ENCODE data around the gene LDB2.

GRCh38 chr4:16809064-16809463 is 89.4 kb downstream of the LDB2 start:
- TF ChIP-seq, protein P1, sequence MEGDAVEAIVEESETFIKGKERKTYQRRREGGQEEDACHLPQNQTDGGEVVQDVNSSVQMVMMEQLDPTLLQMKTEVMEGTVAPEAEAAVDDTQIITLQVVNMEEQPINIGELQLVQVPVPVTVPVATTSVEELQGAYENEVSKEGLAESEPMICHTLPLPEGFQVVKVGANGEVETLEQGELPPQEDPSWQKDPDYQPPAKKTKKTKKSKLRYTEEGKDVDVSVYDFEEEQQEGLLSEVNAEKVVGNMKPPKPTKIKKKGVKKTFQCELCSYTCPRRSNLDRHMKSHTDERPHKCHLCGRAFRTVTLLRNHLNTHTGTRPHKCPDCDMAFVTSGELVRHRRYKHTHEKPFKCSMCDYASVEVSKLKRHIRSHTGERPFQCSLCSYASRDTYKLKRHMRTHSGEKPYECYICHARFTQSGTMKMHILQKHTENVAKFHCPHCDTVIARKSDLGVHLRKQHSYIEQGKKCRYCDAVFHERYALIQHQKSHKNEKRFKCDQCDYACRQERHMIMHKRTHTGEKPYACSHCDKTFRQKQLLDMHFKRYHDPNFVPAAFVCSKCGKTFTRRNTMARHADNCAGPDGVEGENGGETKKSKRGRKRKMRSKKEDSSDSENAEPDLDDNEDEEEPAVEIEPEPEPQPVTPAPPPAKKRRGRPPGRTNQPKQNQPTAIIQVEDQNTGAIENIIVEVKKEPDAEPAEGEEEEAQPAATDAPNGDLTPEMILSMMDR (IDR thresholded peaks at IDR 0.05) = no peak
- TF ChIP-seq EP300 (IDR thresholded peaks at IDR 0.05) = no peak
